GM23338 (cell line): ENCODE measurements around the gene WWOX. TPM values are rescaled to one million over a fixed set of nuclear protein-coding genes. Genes with fewer than 3 reads are reported as not detected.

Experiments
- ATAC-seq: fragments of 200-7000 bp; cut with Tn5 transposase; 3 replicates; pipeline ENCODE4 v1.9.1; 2020
- DNase-seq: peaks from one replicate; pipeline ENCODE4 v3.0.0-alpha.2; 2015; ENCODE audit warnings: low spot score
- H2AFZ ChIP-seq: fragments of 200-600 bp; sonication (generic); 2 replicates; pipeline ENCODE4 v1.8.0; 2016; ENCODE audit warnings: antibody characterized with exemption, mild to moderate bottlenecking, moderate library complexity
- H3F3A ChIP-seq: fragments of 200-600 bp; sonication (generic); replicated peaks from 2 replicates; pipeline ENCODE4 v1.8.0; 2017; ENCODE audit warnings: antibody characterized with exemption, mixed run types, low read depth
- H3K27ac ChIP-seq: fragments of 200-600 bp; sonication (generic); 2 replicates; pipeline ENCODE4 v1.6.1; 2016; ENCODE audit warnings: low read depth
- H3K27me3 ChIP-seq: fragments of 200-600 bp; sonication (generic); 2 replicates; pipeline ENCODE4 v1.8.0; 2016; ENCODE audit warnings: mild to moderate bottlenecking, mixed run types, moderate library complexity; ENCODE audit not compliant: insufficient read depth
- H3K36me3 ChIP-seq: fragments of 200-600 bp; sonication (generic); 2 replicates; pipeline ENCODE4 v1.8.0; 2016; ENCODE audit warnings: mild to moderate bottlenecking; ENCODE audit not compliant: insufficient read depth
- H3K4me1 ChIP-seq: fragments of 200-600 bp; sonication (generic); 2 replicates; pipeline ENCODE4 v1.8.0; 2016; ENCODE audit warnings: mild to moderate bottlenecking, moderate library complexity; ENCODE audit not compliant: insufficient read depth
- H3K4me2 ChIP-seq: fragments of 200-600 bp; sonication (generic); 2 replicates; pipeline ENCODE4 v1.7.1; 2017; ENCODE audit warnings: mixed run types
- H3K4me3 ChIP-seq: fragments of 200-600 bp; sonication (generic); 2 replicates; pipeline ENCODE4 v1.6.1; 2016; ENCODE audit warnings: mixed run types
- H3K79me2 ChIP-seq: fragments of 200-600 bp; sonication (generic); replicated peaks from 2 replicates; pipeline ENCODE4 v1.8.0; 2017; ENCODE audit warnings: mild to moderate bottlenecking; ENCODE audit not compliant: insufficient read depth
- H3K9me2 ChIP-seq: fragments of 200-600 bp; sonication (generic); 2 replicates; pipeline ENCODE4 v1.8.0; 2017; ENCODE audit not compliant: insufficient read depth
- H4K20me1 ChIP-seq: fragments of 200-600 bp; sonication (generic); replicated peaks from 2 replicates; pipeline ENCODE4 v1.8.0; 2017; ENCODE audit warnings: mild to moderate bottlenecking; ENCODE audit not compliant: insufficient read depth
- H3K27ac Mint-ChIP-seq: 2 replicates; pipeline ENCODE4 v1.8.0; 2020; ENCODE audit warnings: inconsistent platforms, mild to moderate bottlenecking, moderate library complexity, mixed read lengths
- H3K27me3 Mint-ChIP-seq: 3 replicates; pipeline ENCODE4 v1.8.0; 2022; ENCODE audit warnings: low read depth, mild to moderate bottlenecking, moderate library complexity, mixed read lengths, inconsistent platforms; ENCODE audit not compliant: insufficient read depth, poor library complexity
- H3K36me3 Mint-ChIP-seq: 3 replicates; pipeline ENCODE4 v1.8.0; 2021; ENCODE audit warnings: low read depth, mild to moderate bottlenecking, inconsistent platforms, moderate library complexity, mixed read lengths
- H3K4me1 Mint-ChIP-seq: 3 replicates; pipeline ENCODE4 v1.8.0; 2020; ENCODE audit warnings: mild to moderate bottlenecking, inconsistent platforms, mixed read lengths
- H3K4me3 Mint-ChIP-seq: 3 replicates; pipeline ENCODE4 v1.8.0; 2021; ENCODE audit warnings: moderate library complexity, mild to moderate bottlenecking, inconsistent platforms, mixed read lengths
- H3K9me3 Mint-ChIP-seq: 3 replicates; pipeline ENCODE4 v1.8.0; 2020; ENCODE audit warnings: moderate library complexity, mild to moderate bottlenecking, inconsistent platforms, mixed read lengths
- CREB1 ChIP-seq: fragments of 250-450 bp; sonication (Bioruptor Pico); IDR thresholded peaks from 2 replicates; pipeline ENCODE4 v1.5.0; 2020; ENCODE audit warnings: low read depth, mild to moderate bottlenecking, moderate library complexity
- NANOG ChIP-seq: IDR thresholded peaks from 2 replicates; pipeline ENCODE4 v1.6.1; 2016; ENCODE audit warnings: antibody characterized with exemption, borderline replicate concordance
- ZNF114 ChIP-seq: fragments of 250-450 bp; sonication (Bioruptor Pico); IDR thresholded peaks from 2 replicates; pipeline ENCODE4 v1.5.0; 2020; ENCODE audit warnings: mild to moderate bottlenecking, moderate library complexity
- polyA plus RNA-seq: library from polyadenylated mRNA; unstranded; fragments of >200 nt; fragmentation: Nextera tagmentation; extraction: Ambion mirVana; gene quantifications from 2 replicates; pipeline ENCODE4 v1.2.1, GENCODE V29; 2016
- total RNA-seq: library from RNA; depleted of rRNA; stranded (reverse); fragments of >200 nt; shearing (Covaris generic); gene quantifications from 2 replicates; pipeline ENCODE4 v1.2.3, GENCODE V29; 2014
- TF ChIP-seq, protein P1 (sequence below): IDR thresholded peaks from one replicate; pipeline ENCODE4 v1.6.1; 2018; ENCODE audit warnings: antibody characterized with exemption; ENCODE audit not compliant: unreplicated experiment
- TF ChIP-seq, protein P2 (sequence below): IDR thresholded peaks from 2 replicates; pipeline ENCODE4 v1.6.1; 2016; ENCODE audit warnings: antibody characterized with exemption
- TF ChIP-seq, protein P3 (sequence below): fragments of 250-450 bp; sonication (Bioruptor Pico); IDR thresholded peaks from 2 replicates; pipeline ENCODE4 v1.5.0; 2020; ENCODE audit warnings: mild to moderate bottlenecking, moderate library complexity

WWOX gene
- total and polyA plus RNA-seq, 2 experiments from 2014 or later: 10.0 to 19.3 TPM

DNA sequence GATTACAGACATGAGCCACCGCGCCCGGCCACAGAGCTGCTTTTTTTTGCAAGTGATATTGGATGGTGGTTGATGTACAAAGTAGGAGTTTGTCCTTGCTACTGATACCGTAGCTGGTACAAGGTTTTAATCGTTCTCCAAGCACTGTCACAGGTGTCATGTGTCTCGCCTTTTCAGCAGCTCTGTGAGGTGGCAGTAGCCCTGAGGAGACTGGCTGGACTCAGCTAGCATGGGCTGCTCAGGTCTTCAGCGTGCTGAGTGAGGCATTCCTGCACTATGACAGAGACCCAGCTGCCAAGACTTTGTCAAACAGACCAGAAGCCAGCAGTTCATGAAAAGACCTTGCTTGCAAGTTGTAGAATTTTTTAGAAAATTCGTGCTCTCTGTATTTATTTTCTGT is 7.2 kb downstream of the WWOX start (continued):
- TF ChIP-seq CREB1 (CRISPR knock-in tag): no peak
- TF ChIP-seq, protein P1, sequence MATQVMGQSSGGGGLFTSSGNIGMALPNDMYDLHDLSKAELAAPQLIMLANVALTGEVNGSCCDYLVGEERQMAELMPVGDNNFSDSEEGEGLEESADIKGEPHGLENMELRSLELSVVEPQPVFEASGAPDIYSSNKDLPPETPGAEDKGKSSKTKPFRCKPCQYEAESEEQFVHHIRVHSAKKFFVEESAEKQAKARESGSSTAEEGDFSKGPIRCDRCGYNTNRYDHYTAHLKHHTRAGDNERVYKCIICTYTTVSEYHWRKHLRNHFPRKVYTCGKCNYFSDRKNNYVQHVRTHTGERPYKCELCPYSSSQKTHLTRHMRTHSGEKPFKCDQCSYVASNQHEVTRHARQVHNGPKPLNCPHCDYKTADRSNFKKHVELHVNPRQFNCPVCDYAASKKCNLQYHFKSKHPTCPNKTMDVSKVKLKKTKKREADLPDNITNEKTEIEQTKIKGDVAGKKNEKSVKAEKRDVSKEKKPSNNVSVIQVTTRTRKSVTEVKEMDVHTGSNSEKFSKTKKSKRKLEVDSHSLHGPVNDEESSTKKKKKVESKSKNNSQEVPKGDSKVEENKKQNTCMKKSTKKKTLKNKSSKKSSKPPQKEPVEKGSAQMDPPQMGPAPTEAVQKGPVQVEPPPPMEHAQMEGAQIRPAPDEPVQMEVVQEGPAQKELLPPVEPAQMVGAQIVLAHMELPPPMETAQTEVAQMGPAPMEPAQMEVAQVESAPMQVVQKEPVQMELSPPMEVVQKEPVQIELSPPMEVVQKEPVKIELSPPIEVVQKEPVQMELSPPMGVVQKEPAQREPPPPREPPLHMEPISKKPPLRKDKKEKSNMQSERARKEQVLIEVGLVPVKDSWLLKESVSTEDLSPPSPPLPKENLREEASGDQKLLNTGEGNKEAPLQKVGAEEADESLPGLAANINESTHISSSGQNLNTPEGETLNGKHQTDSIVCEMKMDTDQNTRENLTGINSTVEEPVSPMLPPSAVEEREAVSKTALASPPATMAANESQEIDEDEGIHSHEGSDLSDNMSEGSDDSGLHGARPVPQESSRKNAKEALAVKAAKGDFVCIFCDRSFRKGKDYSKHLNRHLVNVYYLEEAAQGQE: no peak
- no peak for TF ChIP-seq NANOG
- TF ChIP-seq, protein P2, sequence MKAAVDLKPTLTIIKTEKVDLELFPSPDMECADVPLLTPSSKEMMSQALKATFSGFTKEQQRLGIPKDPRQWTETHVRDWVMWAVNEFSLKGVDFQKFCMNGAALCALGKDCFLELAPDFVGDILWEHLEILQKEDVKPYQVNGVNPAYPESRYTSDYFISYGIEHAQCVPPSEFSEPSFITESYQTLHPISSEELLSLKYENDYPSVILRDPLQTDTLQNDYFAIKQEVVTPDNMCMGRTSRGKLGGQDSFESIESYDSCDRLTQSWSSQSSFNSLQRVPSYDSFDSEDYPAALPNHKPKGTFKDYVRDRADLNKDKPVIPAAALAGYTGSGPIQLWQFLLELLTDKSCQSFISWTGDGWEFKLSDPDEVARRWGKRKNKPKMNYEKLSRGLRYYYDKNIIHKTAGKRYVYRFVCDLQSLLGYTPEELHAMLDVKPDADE: no peak

DNA sequence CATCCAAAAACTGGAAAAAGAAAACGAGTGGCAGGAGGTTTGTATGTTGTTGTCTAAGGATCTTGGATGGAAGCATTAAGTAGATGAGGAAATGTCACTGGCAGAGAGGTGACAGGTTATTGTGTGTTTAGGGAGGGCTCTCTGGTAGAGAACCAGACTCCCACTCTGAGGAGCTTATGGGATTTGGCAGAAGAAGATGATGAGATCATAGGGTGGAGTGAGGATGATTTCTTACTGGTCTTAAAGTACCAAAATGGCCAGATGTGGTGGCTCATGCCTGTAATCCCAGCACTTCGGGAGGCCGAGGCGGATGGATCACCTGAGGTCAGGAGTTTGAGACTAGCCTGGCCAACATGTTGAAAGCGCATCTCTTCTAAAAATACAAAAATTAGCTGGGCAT is 9.0 kb downstream of the WWOX start:
- Histone ChIP-seq H4K20me1 (0 out of 2 replicates have a peak, but pooled peaks cover 4% of the 10 kb centered on the region), H3K4me3 (no peak overlapping the region), H3F3A (no peaks in the 10 kb centered on the region), H3K27ac (no peak overlapping the region), H3K79me2 (no peaks in the 10 kb centered on the region), H3K4me2 (no peak overlapping the region), H3K27me3 (no peaks in the 10 kb centered on the region), H3K36me3 (no peaks in the 10 kb centered on the region; the same call in 1 of the 2 replicates), H3K4me1 (no peaks in the 10 kb centered on the region), H2AFZ (no peak overlapping the region), H3K9me2 (no peaks in the 10 kb centered on the region)
- DNase-seq (no peak), ATAC-seq (no peak)
- Mint-ChIP-seq H3K4me3 (no peak overlapping the region), H3K27ac (no peak overlapping the region), H3K27me3 (peaks cover 5% of the 10 kb centered on the region), H3K36me3 (peaks cover 5% of the 10 kb centered on the region), H3K4me1 (peaks cover 1% of the 10 kb centered on the region; the same call in 1 of the 3 replicates), H3K9me3 (no peaks in the 10 kb centered on the region)
- TF ChIP-seq, protein P3, sequence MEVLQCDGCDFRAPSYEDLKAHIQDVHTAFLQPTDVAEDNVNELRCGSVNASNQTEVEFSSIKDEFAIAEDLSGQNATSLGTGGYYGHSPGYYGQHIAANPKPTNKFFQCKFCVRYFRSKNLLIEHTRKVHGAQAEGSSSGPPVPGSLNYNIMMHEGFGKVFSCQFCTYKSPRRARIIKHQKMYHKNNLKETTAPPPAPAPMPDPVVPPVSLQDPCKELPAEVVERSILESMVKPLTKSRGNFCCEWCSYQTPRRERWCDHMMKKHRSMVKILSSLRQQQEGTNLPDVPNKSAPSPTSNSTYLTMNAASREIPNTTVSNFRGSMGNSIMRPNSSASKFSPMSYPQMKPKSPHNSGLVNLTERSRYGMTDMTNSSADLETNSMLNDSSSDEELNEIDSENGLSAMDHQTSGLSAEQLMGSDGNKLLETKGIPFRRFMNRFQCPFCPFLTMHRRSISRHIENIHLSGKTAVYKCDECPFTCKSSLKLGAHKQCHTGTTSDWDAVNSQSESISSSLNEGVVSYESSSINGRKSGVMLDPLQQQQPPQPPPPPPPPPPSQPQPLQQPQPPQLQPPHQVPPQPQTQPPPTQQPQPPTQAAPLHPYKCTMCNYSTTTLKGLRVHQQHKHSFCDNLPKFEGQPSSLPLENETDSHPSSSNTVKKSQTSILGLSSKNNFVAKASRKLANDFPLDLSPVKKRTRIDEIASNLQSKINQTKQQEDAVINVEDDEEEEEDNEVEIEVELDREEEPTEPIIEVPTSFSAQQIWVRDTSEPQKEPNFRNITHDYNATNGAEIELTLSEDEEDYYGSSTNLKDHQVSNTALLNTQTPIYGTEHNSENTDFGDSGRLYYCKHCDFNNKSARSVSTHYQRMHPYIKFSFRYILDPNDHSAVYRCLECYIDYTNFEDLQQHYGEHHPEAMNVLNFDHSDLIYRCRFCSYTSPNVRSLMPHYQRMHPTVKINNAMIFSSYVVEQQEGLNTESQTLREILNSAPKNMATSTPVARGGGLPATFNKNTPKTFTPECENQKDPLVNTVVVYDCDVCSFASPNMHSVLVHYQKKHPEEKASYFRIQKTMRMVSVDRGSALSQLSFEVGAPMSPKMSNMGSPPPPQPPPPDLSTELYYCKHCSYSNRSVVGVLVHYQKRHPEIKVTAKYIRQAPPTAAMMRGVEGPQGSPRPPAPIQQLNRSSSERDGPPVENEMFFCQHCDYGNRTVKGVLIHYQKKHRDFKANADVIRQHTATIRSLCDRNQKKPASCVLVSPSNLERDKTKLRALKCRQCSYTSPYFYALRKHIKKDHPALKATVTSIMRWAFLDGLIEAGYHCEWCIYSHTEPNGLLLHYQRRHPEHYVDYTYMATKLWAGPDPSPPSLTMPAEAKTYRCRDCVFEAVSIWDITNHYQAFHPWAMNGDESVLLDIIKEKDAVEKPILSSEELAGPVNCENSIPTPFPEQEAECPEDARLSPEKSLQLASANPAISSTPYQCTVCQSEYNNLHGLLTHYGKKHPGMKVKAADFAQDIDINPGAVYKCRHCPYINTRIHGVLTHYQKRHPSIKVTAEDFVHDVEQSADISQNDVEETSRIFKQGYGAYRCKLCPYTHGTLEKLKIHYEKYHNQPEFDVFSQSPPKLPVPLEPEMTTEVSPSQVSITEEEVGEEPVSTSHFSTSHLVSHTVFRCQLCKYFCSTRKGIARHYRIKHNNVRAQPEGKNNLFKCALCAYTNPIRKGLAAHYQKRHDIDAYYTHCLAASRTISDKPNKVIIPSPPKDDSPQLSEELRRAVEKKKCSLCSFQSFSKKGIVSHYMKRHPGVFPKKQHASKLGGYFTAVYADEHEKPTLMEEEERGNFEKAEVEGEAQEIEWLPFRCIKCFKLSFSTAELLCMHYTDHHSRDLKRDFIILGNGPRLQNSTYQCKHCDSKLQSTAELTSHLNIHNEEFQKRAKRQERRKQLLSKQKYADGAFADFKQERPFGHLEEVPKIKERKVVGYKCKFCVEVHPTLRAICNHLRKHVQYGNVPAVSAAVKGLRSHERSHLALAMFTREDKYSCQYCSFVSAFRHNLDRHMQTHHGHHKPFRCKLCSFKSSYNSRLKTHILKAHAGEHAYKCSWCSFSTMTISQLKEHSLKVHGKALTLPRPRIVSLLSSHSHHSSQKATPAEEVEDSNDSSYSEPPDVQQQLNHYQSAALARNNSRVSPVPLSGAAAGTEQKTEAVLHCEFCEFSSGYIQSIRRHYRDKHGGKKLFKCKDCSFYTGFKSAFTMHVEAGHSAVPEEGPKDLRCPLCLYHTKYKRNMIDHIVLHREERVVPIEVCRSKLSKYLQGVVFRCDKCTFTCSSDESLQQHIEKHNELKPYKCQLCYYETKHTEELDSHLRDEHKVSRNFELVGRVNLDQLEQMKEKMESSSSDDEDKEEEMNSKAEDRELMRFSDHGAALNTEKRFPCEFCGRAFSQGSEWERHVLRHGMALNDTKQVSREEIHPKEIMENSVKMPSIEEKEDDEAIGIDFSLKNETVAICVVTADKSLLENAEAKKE: no peak
- TF ChIP-seq CREB1 (CRISPR knock-in tag) (no peak), ZNF114 (CRISPR knock-in tag) (no peak)
